Suprapubic skin (tissue), 4 donors: Measurements from ENCODE around the gene NBEA. TPM values are rescaled to one million over a fixed set of nuclear protein-coding genes. Genes with fewer than 3 reads are reported as not detected.

ENCODE experiments used
- DNase-seq, 2 donors: peaks; one replicate each; pipeline ENCODE4 v3.0.0-alpha.2; 2019; ENCODE audit warnings: low spot score in 2 of 2
- H3K27ac ChIP-seq: fragments of 200-600 bp; sonication (generic); one replicate; pipeline ENCODE4 v1.5.1; 2019
- H3K27me3 ChIP-seq: fragments of 200-600 bp; sonication (generic); one replicate; pipeline ENCODE4 v1.5.1; 2019
- H3K36me3 ChIP-seq: fragments of 200-600 bp; sonication (generic); one replicate; pipeline ENCODE4 v1.5.1; 2019
- H3K4me1 ChIP-seq: fragments of 200-600 bp; sonication (generic); one replicate; pipeline ENCODE4 v1.5.1; 2019
- H3K4me3 ChIP-seq: fragments of 200-600 bp; sonication (generic); one replicate; pipeline ENCODE4 v1.5.1; 2019; ENCODE audit warnings: mild to moderate bottlenecking
- H3K9me3 ChIP-seq: fragments of 200-600 bp; sonication (generic); one replicate; pipeline ENCODE4 v1.5.1; 2019
- EP300 ChIP-seq: sonication (generic); formaldehyde crosslinking; IDR thresholded peaks from one replicate; pipeline ENCODE4 v1.6.1; 2017; ENCODE audit warnings: antibody characterized with exemption
- POLR2A ChIP-seq, 2 donors: fragments of 450-650 bp; IDR thresholded peaks; one replicate each; pipeline ENCODE4 v1.6.1; 2017; ENCODE audit warnings: antibody characterized with exemption in 2 of 2, mild to moderate bottlenecking in 2 of 2, moderate library complexity in 2 of 2
- POLR2AphosphoS5 ChIP-seq, 3 donors: sonication (generic); formaldehyde crosslinking; IDR thresholded peaks; one replicate each; pipeline ENCODE4 v1.6.1; 2017; ENCODE audit warnings: antibody characterized with exemption in 3 of 3
- WGBS: methylation state at CpG from one replicate; pipeline ENCODE4 v1.1.5; 2018; 5-methylcytosine and 5-hydroxymethylcytosine counted together
- total RNA-seq, 4 donors: library from RNA; depleted of rRNA; stranded (reverse); fragments of >200 nt; gene quantifications; one replicate each; pipeline ENCODE4 v1.1.0, GENCODE V29; 2016
- TF ChIP-seq, protein P1 (sequence below), 2 donors: fragments of 200-600 bp in 1 of 2; fragments of 450-650 bp in 1 of 2; sonication (generic) in 1 of 2; IDR thresholded peaks; one replicate each; pipeline ENCODE4 v1.5.1; 2016 to 2019; ENCODE audit warnings: antibody characterized with exemption in 2 of 2, mild to moderate bottlenecking in 1 of 2, moderate library complexity in 1 of 2

Gene NBEA
- total RNA-seq, 4 donors from 2014 or later = 3.1 to 9.7 (median 4.1) TPM

DNA sequence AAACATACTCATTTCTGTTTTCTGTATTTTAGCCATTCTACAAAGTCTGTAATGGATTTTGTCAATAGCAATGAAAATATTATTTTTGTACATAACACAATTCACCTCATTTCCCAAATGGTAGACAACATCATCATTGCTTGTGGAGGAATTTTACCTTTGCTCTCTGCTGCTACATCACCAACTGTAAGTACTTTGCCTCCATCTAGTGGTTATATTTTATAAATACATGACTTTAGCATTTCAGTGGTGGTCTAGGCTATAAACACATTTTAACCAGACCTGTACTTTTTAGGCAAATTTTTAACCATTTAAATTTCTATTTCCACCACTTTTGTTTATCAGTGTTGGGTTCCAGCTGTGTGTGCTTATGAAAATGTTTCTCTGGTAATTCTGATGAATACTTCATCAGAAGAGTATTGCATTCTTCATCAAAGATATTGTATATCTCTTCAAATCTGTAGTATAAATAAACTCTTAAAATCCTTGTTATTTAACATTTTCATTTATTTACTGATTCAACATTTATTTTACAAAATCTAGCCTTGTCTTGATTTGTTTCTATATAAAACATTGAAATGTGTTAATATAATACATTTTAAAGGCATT, 222.4 kb downstream of the NBEA start:
- H3K4me1 ChIP-seq = peaks cover 9% of the 10 kb centered on the region
- DNase-seq = no peak
- no peaks in the 10 kb centered on the region for H3K36me3 ChIP-seq
- TF ChIP-seq EP300 = no peak
- TF ChIP-seq, protein P1, sequence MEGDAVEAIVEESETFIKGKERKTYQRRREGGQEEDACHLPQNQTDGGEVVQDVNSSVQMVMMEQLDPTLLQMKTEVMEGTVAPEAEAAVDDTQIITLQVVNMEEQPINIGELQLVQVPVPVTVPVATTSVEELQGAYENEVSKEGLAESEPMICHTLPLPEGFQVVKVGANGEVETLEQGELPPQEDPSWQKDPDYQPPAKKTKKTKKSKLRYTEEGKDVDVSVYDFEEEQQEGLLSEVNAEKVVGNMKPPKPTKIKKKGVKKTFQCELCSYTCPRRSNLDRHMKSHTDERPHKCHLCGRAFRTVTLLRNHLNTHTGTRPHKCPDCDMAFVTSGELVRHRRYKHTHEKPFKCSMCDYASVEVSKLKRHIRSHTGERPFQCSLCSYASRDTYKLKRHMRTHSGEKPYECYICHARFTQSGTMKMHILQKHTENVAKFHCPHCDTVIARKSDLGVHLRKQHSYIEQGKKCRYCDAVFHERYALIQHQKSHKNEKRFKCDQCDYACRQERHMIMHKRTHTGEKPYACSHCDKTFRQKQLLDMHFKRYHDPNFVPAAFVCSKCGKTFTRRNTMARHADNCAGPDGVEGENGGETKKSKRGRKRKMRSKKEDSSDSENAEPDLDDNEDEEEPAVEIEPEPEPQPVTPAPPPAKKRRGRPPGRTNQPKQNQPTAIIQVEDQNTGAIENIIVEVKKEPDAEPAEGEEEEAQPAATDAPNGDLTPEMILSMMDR (IDR thresholded peaks at IDR 0.05) = peak; percentile 45 to 54
- no peak overlapping the region for H3K4me3 ChIP-seq
- H3K27ac ChIP-seq = no peak overlapping the region
- no peaks in the 10 kb centered on the region for H3K27me3 ChIP-seq
- no peaks in the 10 kb centered on the region for H3K9me3 ChIP-seq

DNA sequence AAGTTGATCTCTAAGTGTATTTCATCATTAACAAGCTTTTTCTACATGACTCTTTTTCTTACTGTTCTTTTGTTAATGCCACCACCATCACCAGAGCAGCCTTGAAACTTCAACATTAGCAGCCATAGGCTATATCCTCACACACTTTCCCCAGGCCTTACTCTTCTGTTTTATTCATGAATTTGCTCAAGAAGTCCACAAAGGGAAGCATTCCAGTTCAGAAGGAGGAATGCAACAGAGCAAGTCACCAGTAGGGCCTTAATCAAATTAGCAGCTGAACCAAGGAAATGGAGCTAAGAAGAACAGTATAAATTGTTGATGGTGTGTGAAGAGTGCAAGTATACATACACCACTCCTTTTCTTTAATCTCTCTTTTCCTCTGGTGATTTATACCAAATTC, 223.1 kb downstream of the NBEA start:
- H3K27ac ChIP-seq = no peak overlapping the region
- H3K4me1 ChIP-seq = peaks cover 9% of the 10 kb centered on the region
- no peaks in the 10 kb centered on the region for H3K36me3 ChIP-seq
- TF ChIP-seq EP300 (no peak), POLR2A (IDR thresholded peaks at IDR 0.05) (no peak), POLR2AphosphoS5 (IDR thresholded peaks at IDR 0.05) (no peak)
- TF ChIP-seq, protein P1 (IDR thresholded peaks at IDR 0.05) = no peak
- no peak overlapping the region for H3K4me3 ChIP-seq
- H3K9me3 ChIP-seq = no peaks in the 10 kb centered on the region
- DNase-seq = no peak
- H3K27me3 ChIP-seq = no peaks in the 10 kb centered on the region

DNA sequence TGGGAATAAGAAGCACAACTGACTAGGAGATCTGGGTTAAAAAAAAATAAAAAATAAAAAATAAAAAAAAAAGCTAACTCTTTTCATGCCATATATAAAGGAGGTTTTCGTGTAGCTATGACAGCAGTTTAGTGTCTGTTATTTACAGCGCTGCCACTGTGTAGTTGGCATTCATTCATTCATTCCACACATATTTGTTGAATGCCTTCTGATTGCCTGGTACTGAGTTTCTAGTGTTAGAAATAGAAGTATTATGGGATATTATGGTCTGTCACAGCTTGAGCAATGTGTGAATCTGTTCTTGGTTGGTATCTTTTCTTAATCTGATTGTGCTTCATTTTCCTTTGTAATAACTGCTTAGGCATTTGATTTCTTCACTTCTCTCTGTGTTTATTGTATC, 237.4 kb downstream of the NBEA start:
- no peak overlapping the region for H3K4me3 ChIP-seq
- no peaks in the 10 kb centered on the region for H3K9me3 ChIP-seq
- no peak overlapping the region for H3K27ac ChIP-seq
- H3K4me1 ChIP-seq = no peaks in the 10 kb centered on the region
- TF ChIP-seq, protein P1 (IDR thresholded peaks at IDR 0.05) = no peak
- TF ChIP-seq POLR2A (IDR thresholded peaks at IDR 0.05) = no peak
- TF ChIP-seq POLR2AphosphoS5 (IDR thresholded peaks at IDR 0.05) = no peak
- no peak for TF ChIP-seq EP300
- H3K27me3 ChIP-seq = no peaks in the 10 kb centered on the region
- no peaks in the 10 kb centered on the region for H3K36me3 ChIP-seq
- 34% methylated on average over 2 of the region's 2 CpGs for WGBS
- DNase-seq = no peak

DNA sequence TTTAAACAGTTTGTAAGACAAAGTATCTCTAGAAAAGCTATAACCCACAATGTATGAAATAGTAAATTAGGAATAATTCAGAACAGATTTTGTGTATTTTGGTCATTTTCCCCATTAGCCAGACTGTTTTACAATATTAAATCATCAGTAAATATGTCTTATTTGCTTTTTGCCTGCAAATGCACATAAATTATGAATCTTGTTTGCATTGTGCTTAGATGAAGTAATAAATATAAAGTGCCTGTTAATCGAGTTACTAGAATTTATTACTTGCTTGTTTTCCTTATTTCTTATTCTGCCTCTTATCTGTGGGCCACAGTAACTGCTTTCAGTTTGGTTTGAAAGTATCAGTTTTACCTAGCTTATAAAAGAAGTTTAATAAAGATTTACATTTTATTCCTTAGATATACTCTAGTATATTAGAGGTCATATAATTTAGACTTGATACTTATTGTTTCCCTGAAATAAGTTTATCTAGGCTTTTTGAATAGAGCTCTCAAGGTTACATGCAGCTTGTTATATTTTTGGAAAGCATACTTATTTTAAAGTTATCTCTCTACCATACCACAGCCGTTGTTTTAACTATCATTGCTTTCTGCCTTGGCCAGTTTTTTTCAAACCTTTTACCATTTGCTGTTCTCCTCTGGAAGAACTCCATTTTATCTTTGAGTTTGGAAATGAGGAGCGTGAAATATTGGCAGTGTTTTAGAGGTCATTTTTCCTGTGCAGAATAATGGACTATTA, 238.0 kb downstream of the NBEA start:
- H3K36me3 ChIP-seq = no peaks in the 10 kb centered on the region
- TF ChIP-seq POLR2AphosphoS5 (IDR thresholded peaks at IDR 0.05) (no peak), EP300 (no peak), POLR2A (IDR thresholded peaks at IDR 0.05) (no peak)
- TF ChIP-seq, protein P1 (IDR thresholded peaks at IDR 0.05) = no peak
- H3K4me3 ChIP-seq = no peak overlapping the region
- no peak overlapping the region for H3K27ac ChIP-seq
- no peaks in the 10 kb centered on the region for H3K4me1 ChIP-seq
- WGBS = 56% methylated on average over 3 of the region's 3 CpGs
- H3K9me3 ChIP-seq = no peaks in the 10 kb centered on the region
- DNase-seq = no peak
- no peaks in the 10 kb centered on the region for H3K27me3 ChIP-seq

DNA sequence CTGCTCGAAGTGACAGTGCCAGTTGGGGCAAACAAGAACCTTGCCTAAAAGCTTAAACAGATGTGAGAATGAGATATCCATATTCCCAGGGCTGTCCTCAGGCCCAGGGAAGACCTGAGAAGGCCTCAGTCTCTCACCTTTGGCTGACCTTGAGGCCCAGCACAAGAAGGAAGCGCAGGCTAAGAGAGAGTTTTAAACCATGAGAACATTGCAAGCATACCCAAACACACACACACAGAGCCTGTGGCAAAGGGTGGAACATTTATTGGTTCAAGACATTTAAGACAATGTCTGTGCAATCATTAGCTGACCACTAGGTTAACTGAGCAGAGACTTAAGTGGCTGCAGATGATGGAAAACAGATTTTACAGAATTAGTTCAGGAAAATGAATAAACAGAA, 248.2 kb downstream of the NBEA start:
- TF ChIP-seq EP300 (no peak), POLR2A (IDR thresholded peaks at IDR 0.05) (no peak), POLR2AphosphoS5 (IDR thresholded peaks at IDR 0.05) (no peak)
- TF ChIP-seq, protein P1 (IDR thresholded peaks at IDR 0.05) = no peak
- no peak overlapping the region for H3K4me3 ChIP-seq
- no peaks in the 10 kb centered on the region for H3K4me1 ChIP-seq
- H3K9me3 ChIP-seq = no peaks in the 10 kb centered on the region
- H3K27ac ChIP-seq = no peak overlapping the region
- WGBS = 76% methylated on average over 2 of the region's 2 CpGs
- H3K36me3 ChIP-seq = no peaks in the 10 kb centered on the region
- DNase-seq = no peak
- H3K27me3 ChIP-seq = no peaks in the 10 kb centered on the region
